GM21576 (cell line): Measurements from ENCODE around the gene GABPB2.

ENCODE experiments used
- ATAC-seq: cut with Tn5 transposase; IDR thresholded peaks from one replicate; pipeline ENCODE4 v1.9.1; 2021; ENCODE audit warnings: mild to moderate bottlenecking, moderate library complexity; ENCODE audit not compliant: unreplicated experiment

Gene GABPB2

GRCh38 chr1:151158326-151158725 is 87.8 kb downstream of the GABPB2 start:
- no peak for ATAC-seq

DNA sequence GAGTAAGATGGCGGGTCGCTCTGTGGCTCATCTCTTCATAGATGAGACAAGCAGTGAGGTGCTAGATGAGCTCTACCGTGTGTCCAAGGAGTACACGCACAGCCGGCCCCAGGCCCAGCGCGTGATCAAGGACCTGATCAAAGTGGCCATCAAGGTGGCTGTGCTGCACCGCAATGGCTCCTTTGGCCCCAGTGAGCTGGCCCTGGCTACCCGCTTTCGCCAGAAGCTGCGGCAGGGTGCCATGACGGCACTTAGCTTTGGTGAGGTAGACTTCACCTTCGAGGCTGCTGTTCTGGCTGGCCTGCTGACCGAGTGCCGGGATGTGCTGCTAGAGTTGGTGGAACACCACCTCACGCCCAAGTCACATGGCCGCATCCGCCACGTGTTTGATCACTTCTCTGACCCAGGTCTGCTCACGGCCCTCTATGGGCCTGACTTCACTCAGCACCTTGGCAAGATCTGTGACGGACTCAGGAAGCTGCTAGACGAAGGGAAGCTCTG is 88.2 kb downstream of the GABPB2 start:
- ATAC-seq: no peak

DNA sequence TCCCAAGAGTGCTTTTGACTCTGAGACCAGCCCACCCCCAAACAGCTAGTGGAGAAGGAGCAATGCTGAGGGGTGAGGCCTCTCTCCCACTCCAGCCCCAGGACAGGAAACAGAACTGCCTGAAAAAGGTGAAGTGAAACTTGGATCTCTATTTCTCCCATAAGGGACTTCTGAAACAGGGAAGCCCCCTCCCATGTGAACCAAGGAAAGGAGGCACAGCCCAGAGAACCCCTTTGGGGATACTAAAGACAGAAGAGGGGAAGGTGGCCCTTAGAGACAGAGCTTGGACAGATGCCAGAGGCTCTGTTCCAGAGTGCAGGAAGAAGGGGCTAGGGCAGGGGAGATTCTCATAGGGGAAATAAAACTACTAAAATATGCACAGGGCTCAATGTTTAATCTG is 88.8 kb downstream of the GABPB2 start:
- no peak for ATAC-seq

GRCh38 chr1:151164732-151165280 is 94.2 kb downstream of the GABPB2 start:
- ATAC-seq: no peak

GRCh38 chr1:151165281-151165737 is 94.7 kb downstream of the GABPB2 start:
- ATAC-seq: no peak

DNA sequence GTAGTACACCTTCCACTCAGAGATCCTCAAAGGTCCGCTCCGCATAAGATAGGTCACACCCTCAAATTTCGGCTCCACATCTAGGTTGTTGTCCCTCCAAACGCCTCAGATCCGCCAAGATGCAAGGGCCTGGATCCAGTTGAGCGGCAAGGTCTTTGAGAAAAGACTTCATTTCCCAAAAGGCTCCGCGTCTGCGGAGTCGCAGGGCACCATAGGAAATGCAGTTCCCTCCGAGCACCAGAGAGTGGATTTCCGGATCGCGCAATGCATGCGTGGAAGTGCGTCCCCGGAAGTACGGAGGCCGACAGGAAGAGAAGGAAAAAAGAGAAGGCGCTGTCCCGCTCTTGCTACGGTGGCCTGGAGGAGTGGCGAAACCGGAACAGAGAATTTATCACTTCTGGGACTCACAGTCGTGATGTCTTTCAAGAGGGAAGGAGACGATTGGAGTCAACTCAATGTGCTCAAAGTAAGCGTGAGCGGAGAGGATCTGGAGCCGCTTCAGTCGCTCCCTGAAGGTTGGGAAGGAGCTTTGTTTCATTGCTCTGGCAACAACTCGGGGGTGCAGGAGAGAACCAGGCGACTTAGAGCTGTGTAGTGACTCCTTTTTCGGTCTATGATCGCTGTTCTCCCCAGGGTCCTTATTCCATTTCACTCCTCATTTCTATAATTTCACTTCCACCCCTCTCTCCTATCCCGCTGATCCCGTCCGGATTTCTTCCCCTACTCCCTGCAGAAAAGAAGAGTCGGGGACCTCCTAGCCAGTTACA is 95.4 kb downstream of the GABPB2 start, which contains the start of the genes LYSMD1 and SCNM1:
Gene LYSMD1 (minus strand): TSS at position 165 of the 767 bp plus-strand sequence. CDS start 644 bp downstream, outside the sequence.
Gene SCNM1 (plus strand): TSS at position 407 of the 767 bp plus-strand sequence. CDS start 9 bp downstream, at position 416.
- ATAC-seq: peak; percentile 81

DNA sequence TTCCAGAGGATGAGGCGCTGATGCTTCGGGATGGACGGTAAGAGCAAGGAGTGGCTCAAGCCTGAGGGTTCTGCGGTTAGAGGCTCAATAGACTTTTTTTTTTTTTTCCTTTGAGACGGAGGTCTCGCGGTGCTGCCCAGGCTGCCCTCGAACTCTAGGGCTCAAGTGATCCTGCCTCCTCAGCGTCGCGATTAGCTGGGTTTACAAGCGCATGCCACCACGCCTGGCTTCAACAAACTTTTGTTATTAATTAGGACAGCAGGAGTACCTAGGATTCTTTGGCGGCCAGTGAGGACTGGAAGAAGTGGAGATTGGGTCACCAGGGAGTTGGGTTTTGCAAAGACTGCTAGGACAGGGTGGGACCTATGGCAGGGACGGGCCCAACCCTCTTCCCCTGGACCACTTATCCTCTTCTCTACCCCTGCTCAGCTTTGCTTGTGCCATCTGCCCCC is 96.0 kb downstream of the GABPB2 start:
- ATAC-seq: no peak

DNA sequence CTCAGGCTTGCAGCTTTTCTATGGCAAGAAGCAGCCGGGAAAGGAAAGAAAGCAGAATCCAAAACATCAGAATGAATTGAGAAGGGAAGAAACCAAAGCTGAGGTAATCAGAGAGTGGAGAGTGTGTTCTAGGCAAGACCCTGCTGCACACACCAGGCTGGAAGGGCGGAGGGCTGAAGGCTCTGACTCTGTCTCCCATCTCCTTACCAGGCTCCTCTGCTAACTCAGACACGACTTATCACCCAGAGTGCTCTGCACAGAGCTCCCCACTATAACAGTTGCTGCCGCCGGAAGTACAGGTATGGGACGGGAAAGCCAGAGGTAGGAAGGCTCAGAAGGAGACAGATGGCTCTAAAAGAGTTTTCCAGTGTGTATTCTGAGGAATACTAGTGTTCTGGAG is 96.6 kb downstream of the GABPB2 start:
- ATAC-seq: no peak

DNA sequence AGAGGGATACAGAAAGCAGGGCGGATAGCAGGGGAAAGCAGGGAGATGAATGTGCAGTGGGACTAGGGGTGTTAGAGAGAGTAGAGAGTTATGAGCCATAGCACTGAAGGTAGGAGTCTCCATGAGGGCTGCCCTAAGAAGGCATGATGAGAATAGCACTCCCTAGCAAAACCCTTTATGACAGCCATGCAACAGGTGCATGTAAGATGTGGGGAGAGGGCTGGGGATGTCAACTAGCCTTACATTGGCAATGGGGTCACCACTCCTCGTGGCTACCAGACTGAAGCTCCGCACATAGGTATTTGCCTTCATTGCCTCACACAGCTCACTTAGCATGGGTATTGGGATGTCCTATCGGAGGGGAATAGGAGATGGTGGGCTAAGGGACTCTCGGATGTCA is 100.6 kb downstream of the GABPB2 start:
- no peak for ATAC-seq
